HuH-7.5 (cell line): Measurements from ENCODE around the gene OR51B2.
"Not testable (repeated sequence)": the region's sequence is repeated elsewhere in the genome, so short reads cannot be mapped to it uniquely, and the experiment has no call there.

Experiments
- DNase-seq: peaks from one replicate; pipeline ENCODE4 v3.0.0; 2011; ENCODE audit warnings: low spot score

The OR51B2 gene, protein sequence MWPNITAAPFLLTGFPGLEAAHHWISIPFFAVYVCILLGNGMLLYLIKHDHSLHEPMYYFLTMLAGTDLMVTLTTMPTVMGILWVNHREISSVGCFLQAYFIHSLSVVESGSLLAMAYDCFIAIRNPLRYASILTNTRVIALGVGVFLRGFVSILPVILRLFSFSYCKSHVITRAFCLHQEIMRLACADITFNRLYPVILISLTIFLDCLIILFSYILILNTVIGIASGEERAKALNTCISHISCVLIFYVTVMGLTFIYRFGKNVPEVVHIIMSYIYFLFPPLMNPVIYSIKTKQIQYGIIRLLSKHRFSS

DNA sequence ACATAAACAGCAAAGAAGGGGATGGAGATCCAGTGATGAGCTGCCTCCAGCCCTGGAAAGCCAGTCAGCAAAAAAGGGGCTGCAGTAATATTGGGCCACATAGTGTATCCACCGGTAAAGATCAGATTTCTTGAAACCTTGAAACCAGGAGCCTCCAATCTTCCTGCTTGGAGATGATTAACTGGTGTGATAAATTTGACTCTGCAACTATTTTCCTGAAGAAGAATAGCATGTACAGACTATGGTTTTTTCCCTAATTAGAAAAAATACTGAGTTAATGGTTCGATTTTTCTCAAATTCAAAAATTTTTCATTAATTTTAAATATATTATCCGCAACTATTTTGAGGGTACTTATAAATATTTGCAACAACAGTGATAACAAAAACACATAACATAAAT, at the start of gene OR51B2:
OR51B2 (minus strand) TSS at position 101 of the 400 bp plus-strand sequence; CDS start at position 101, 0 bp downstream.
- DNase-seq = no peak

DNA sequence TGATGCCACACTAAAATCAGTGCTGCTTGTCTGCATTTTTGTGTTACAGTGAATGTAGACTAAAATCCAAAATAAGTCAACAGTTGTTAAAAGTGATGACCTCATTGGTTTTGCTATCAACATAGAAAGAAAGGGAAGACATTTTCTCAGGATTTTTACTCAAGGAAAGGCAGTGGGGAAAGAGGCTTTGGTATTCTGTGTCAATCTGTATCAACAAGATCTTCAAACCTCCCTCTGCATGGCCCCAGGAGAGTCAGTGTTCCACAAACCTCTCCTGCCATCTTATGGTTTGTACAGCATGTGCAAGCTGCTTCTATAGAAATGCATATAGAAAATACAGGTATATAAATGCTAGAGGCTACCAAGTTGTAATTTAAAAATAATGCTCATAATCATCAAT, 45.7 kb upstream of the OR51B2 start:
- DNase-seq = no peak

DNA sequence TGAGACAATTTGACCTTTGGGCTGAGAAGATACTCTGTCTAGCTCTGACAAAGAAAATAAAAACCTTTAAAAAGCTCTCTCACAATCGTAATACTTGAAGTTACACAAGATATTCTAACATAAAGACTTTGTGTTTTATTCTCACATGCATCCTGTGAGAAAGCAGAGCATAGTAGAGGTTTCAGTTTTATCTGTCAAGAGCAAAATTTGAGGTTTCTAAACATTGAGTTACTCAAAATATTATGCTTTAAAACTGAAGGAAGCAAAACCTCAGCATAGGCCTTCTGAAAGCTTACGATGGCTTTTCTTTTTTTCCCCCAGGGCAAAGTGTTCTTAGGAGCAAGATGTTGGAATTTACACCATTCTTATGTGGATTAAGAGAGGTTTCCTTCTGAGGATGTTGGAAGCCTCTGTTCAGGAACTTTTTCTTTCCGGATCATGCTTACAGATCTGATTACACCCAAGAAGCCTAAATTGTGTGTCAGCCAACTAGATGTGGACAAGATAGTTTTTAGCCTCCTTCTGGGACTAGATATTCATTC, 44.5 kb upstream of the OR51B2 start:
- DNase-seq = no peak

DNA sequence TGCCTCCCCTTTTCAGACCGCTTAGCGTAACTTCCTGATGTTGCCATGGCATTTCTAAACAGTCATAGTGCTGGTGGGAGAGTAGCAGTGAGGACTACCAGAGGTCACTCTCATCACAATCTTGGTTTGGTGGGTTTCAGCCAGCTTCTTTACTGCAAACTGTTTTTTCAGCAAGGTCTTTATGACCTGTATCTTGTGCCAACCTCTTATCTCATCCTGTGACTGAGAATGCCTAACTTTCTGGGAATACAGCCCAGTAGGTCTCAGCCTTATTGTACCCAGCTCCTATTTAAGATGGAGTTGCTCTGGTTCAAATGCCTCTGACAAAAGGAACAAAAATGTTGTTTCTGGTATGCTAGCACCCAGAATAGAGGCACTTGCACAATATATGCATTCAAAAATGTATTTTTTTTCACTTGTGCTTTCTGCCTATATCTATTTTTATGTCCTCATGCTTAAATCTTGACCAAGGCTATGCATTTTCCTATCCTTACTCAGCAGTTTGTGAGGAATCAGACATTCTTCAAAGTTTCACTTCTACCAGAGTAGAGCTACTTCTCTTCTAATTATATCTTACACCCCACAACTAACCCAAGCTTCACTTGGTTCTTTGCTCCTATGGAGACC, 43.5 kb upstream of the OR51B2 start:
- no peak for DNase-seq

DNA sequence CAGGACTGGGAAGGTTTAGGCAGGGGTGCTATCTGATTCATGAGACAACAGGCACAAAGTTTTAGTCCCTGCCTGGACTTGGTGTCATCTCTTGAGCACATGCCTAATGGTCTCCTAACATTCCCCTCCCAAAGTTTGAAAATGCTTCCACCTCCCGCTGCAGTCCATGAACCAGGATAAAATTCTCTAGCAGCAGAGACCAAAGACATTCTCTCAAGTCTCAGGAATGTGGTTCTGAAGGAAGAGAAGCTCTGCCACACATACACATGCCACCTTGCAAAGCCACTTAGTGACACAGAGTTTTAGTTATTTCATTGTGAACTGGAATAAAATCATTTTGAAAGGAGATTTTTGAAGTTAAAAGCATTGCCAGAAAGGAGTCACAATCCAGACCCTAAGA, 42.8 kb upstream of the OR51B2 start:
- DNase-seq = no peak

DNA sequence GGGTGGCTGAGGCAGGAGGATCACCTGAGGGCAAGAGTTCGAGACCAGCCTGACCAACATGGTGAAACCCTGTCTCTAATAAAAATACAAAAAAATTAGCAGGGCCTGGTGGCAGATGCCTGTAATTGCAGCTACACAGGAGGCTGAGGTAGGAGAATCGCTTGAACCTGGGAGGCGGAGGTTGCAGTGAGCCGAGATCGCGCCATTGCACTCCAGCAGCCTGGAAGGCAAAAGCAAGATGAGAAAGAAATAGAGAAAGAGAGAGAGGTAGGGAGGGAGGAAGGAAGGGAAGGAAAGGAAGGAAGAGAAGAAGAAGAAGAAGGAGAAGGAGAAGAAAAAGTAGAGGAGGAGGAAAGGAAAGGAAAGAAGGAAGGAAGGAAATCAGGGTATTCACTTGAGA, 42.3 kb upstream of the OR51B2 start:
- DNase-seq = not testable (repeated sequence)

DNA sequence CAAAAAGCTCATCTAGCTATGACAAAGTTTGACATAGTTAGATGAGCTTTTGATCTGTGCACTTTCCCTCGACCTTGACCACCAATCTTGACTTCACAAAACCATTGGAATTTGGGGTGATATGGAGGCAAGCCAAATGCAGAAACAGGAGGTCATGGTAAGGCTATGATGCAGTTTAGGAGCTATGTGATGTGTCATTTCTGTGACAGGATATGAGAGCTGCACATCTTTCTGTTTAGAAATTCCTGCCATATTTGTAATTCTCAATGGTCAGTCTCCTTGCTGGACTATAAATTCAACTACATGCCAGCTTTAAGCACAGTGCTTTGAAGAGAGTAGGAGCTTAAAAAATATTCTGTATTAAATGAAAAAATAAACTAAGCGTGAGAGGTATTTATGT, 40.1 kb upstream of the OR51B2 start:
- DNase-seq = no peak

DNA sequence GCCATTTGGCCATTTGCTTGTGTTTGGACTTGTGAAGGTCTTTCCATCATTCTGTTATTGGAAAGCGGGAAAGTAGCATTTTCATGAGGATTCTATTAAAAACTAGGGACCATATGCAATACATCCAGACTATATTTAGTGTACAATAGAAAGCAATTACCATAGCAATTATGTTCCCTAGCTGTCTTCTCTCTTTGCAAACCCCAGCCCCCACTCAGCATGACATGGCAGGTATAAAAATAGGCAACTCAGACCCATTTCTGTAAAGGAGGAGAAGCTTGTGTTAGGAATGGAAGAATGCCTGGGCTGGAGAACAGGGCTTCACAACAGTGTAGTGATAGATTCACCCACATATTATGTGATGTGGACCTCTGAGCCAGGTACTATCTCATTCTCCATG, 39.6 kb upstream of the OR51B2 start:
- no peak for DNase-seq

DNA sequence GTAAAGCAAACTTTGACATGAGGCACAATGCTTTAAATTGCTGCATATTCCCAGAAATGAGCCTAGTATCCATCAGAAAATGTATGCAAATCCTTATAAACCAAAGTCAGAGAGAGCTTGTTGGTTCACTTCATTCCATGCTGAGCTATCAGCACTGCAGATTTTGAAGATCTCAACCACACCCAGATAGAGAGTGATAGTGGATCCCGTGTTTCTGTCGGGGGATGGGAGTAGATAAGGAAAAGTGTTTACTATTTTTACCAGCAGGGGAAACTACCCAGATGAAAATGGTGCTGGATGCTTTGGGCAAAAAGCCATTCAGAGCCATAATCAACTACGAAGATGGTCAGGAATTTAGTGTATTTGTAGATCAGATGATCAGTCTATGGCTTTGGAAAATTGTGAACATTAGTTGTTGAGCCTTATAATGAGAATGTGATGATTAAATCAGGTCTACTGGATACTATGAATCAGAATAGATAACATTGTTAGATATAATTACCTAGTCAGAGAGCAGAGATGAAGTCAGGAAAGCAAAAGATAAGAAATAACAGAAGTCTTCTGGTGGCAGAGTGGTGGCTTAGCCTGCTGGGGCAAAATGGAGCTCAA, 38.0 kb upstream of the OR51B2 start:
- DNase-seq = no peak

DNA sequence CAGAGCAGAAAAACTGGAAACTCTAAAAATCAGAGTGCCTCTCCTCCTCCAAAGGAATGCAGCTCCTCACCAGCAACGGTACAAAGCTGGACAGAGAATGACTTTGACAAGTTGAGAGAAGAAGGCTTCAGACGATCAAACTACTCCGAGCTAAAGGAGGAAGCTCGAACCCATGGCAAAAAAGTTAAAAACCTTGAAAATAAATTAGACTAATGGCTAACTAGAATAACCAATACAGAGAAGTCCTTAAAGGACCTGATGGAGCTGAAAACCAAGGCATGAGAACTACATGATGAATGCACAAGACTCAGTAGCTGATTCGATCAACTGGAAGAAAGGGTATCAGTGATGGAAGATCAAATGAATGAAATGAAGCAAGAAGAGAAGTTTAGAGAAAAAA, 31.9 kb upstream of the OR51B2 start:
- DNase-seq = not testable (repeated sequence)

DNA sequence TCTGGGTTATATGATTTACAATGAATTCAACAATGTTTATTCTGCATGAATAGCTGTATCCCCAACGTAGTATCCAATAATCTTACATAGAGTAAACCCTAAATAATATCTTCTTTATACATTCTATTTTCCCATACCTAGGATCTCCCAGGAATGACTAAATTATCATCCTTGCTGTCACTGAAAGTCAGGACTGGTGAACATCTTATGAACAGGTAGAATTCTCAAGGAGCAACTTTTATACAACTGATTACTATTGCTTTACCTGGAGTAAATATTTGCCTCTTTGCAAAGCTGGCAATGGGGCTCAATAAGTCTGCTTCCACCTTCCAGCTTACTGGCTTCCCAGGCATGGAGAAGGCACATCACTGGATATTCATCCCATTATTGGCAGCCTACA, 27.1 kb upstream of the OR51B2 start, which contains the start of gene OR51B6:
OR51B6 (plus strand) TSS at position 301 of the 400 bp plus-strand sequence; CDS start at position 301, 0 bp downstream.
- no peak for DNase-seq

DNA sequence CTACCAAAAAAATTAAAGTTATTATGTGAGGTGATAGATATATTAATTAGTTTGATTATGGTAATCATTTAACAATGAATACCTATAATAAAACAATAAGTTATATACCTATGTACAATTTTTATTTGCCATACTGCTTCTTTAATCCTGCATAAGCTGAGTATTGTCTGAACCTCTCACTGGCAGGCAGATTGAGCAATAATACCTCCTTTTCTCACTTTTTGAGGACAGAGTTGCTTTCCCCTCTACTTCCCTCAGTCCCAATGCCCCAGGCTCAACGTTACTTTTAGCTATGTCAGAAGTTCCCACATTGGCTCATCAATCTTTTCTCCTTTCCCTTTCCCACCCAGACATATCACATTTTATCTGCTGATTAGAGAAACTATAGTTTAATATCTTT, 25.5 kb upstream of the OR51B2 start:
- no peak for DNase-seq

DNA sequence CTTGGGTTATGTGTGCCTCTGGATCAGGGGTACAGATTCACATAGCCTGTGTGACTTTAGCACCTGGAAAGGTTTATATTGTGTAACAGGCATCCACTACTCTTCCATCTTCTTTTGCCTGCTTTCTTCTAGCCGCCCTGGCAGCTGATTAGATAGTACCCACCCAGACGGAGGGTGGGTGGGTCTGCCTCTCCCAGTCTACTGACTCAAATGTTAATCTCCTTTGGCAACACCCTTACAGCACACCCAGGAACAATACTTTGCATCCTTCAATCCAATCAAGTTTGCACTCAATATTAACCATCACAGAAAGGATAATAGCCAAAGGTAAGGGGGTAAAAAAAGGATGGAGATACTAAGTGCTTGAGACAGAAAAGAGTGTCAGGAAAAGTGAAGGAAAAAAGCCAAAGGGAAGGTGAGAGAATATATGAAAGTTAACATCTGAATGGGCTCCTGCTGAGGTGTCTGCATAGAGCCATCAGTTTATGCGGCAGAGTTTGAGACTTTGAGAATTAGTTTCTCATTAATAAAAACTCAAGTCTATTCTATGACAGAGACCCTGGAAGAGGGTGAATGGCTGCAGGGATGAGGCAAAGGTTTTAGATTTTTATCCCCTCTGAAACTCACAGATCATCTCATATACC, 24.6 kb upstream of the OR51B2 start:
- DNase-seq = no peak

DNA sequence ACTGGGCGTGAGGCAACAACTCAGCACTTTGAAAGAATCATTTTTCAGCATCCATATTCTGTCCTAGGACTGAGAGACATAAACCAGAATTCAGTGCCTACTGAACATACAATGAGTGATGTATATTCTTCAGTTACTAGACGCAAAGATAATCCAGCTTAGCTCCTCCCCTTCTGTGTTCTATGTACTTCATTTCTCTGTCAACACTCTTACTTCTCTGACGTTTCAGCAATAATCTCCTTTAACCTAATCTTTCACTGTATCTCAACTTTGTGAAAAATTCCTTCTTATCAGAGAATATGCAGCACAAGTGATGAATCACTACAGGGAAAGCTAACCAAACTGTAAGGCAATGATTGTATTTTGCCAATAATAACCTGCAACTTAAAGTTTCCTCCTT, 21.7 kb upstream of the OR51B2 start:
- no peak for DNase-seq

DNA sequence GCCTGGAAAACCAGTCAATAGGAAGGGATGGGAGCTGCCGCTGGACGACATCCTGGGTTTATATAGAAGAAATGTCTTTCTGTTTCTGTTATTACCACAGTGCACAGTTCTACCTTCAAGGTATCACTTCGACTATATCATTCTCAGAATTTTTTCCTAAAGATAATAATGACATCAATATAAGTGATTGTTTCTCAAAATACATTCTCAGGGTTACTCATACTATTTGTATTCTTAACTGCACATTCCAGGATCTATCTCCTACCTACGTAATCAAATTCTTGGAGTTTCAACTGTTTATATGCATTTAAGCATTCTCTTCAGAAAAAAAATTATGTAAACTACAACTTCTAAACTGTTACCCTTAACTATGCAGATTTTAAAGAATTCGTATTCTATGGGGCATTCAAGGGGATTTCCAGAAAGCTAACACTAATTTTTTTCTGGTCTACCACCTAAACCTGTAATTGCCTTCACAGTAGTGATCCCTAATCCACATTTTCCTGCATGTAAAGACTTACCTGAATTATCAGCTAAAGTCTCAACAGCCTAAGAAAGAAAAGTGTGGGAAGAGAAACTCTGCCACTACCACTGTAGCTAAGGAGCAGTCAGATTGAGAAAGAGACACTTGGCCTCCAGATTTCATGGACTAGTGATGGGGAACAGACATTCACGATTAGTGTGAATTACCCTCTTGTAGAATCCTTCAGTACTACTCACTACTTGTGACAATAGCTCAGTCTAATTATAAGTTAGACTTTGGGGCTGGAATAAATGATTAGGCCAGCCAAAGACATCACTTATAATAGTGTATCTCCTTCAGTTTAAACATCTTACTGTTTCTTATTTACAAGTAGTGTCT, 19.6 kb upstream of the OR51B2 start, which contains the start of gene OR51B5:
OR51B5 (minus strand) TSS at position 51 of the 862 bp plus-strand sequence; CDS start at position 51, 0 bp downstream.
- no peak for DNase-seq

DNA sequence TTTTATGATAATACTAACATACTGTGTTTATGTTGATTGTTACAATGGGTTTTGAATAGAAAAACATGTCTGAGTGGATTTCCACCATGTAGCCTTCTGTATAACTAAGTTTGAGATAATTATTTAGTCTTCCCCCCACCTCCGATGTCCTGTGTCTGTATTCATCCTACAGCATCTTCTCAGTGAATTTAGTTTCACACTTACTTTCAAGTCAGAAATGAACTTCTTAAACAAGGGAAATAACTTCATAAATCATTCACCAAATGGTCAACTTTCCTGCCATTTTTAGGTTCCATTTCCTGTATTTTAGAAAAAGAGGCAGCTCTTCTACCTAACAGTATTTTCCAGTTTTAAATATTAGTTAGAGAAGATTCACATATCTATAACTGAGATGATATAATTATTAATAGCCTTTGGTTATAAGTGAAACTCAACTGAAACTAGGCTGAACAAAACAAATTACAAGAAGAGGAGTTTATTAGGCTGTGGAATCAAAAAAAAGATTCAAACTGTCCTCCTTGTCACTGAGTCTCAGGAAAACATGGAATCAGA, 15.8 kb upstream of the OR51B2 start:
- DNase-seq = no peak

DNA sequence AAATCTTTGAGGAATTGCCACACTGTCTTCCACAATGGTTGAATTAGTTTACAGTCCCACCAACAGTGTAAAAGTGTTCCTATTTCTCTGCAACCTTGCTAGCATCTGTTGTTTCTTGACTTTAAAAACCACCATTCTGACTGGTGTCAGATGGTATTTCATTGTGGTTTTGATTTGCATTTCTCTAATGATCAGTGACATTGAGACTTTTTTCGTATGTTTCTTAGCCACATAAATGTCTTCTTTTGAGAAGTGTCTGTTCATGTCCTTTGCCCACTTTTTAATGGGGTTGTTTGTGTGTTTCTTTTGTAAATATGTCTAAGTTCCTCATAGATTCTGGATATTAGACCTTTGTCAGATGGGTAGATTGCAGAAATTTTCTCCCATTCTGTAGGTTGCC, 13.2 kb upstream of the OR51B2 start:
- not testable (repeated sequence) for DNase-seq

DNA sequence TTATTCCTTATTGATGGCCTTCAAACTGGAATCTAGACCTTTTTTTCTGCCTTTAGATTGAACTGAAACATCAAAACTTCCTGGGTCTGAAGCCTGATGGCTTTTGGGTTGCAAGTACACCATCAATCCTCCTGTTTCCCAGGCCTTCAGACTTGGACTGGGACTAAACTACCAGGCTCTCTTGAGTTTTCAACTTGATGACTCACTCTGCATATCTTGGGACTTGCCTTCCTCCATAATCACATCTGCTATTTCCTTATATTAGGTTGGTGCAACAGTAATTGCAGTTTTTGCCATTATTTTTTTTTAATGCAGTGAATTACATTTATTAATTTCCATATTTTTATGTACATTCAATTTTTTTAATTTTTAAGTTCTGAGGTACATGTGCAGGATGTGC, 12.2 kb upstream of the OR51B2 start:
- no peak for DNase-seq

DNA sequence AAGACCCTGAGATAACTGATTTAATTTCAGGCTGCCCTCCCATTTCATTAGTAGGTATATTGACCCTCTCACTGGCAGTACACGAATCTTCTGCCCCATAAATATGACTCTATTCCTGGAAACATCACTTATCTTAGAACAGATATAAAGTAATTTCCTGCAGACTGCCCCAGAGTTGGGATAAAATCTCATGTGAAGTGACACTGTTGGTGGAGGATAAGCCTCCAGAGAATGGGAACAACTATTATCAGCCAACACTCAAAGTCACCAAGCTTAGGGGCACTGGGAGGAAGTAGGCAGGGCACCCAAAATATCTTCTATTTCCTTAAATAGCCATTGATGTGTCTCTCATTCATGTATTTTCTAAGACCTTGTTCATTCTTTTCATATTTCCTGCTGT, 11.1 kb upstream of the OR51B2 start:
- DNase-seq = no peak

DNA sequence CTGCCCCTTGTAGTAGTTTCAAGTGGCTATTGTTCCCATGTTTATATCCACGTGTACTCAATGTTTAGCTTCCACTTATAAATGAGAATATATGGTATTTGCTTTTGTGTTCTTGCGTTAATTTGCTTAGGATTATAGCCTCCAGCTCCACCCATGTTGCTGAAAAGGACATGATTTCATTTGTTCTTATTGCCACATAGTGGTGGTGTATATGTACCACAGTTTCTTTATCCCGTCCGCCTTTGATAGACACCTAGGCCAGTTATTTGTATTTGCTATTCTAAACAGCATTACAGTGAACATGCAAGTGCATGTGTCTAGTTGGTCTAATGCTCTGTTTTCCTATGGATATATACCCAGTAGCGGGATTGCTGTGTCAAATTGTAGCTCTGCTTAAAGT, 6.8 kb downstream of the OR51B2 start:
- DNase-seq = no peak
